ENCODE measurements around the gene GPC5.
"Not testable (repeated sequence)": the region's sequence is repeated elsewhere in the genome, so short reads cannot be mapped to it uniquely, and the experiment has no call there.

Gene GPC5

DNA sequence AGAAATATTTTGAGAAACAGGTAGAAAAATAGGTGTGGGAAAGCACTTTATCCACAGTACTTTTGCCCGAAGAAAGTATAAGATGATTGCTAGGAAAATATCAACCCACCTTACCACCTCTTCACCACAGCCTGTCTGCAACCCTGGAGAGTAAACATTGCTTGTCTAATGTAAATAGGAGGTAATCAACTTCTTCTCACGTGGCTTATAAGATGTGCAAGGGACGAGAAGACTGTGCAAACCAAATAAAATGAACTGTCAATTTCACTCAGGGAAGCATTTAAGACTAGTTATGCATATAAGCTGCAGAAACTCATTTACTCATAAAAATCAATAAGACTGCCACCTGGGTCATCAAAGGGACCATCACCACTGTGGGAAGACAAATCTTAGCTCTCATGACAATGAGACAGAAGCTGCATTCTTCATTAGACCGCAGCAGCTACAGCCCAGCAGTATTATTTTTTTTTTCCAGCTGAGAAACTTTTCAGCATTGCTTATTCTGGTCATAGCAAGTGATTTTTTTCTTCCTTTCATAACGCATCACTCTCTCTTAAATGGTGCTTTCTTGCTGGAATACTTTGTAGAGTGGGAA, 1020.5 kb downstream of the GPC5 start:
- no peak for DNase-seq

DNA sequence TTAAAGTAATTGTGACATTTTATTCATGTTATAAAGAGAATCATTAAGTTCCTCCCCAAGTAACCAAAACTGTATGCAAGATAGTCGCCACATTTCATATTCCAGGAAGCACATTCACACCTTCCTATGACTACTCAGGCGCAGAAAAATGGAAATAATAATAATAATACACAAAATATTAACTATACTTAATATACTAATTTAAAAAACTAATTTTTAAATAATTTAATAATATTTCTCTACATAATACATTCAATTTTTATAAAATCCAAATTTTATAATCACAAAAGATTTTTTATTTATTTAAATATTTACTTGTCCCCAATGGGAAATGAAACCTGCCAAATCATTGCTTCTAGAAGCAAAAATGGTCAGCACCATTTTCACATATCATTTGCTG, 1030.8 kb downstream of the GPC5 start:
- no peak for DNase-seq

DNA sequence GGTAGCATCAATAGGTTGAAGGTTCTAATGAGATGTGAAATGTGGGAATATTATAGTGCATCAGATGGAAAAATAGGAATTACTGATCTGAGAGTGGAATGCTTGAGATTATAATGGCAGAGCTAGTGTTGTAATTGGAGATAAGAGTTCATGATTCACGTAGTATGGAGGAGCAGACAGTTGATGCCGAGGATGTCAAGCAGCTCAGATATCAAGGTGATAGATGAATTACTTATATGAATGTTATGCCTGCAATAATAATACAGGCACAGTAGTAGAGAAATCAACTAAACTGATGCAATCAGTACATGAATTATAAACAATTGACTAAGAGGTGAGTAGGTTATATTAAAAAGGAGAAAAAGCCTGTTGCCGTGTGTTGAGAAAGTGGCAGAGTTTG, 1035.0 kb downstream of the GPC5 start:
- no peak for DNase-seq

DNA sequence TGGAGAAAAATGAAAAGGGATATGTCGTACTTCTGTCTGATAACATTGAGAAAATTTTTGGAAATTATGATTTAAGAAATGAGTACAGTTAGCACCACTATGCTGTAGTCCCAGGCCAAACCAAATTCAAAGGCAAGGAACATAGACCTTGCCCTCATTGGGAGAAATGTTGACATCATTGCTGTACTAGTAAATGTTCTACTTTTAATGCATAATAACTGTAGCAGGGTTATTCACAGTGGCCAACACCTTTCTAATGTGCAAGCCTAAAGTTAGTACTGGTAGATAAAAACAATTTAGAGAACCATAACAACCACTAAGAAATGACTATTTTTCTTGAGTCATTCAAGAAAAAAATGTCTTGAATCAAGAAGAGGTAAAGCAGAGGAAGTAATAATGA, 1035.5 kb downstream of the GPC5 start:
- no peak for DNase-seq

DNA sequence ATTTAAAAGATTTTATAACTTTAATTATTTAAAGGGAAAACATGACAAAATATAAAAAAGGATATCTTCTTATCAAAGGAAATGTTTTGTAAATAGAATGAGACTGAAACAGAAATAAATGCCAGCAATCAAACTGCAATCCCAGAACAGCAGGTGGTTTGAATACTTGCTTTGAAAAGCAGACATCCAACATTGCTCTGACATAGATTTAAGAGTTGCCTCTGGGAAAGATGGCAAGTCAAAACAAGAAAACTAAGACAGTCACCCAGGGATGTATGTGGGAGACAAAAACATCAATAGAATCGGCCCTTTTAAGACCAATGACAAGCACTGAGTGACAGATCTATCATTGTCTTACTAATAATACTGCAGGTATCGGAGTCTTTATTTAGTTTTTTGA, 1038.5 kb downstream of the GPC5 start:
- DNase-seq: no peak

DNA sequence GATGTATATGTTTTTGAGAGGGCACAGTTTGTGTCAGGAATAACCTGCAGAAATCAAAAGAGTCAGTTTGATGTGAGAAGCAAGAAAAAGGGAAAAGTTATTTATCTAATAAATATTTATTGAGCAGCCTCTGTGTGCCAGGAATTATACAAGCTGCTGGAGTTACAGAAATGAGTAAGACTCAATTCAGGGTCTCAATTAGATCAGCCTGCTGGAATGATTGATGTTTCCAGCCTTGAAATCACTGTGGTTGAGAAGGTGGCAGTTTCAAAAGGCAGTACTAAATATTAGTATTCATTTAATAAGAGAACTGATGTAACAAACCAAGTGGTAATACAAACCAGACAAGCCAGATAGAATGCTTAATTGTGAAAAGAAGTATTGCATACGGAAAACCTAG, 1045.8 kb downstream of the GPC5 start:
- no peak for DNase-seq

DNA sequence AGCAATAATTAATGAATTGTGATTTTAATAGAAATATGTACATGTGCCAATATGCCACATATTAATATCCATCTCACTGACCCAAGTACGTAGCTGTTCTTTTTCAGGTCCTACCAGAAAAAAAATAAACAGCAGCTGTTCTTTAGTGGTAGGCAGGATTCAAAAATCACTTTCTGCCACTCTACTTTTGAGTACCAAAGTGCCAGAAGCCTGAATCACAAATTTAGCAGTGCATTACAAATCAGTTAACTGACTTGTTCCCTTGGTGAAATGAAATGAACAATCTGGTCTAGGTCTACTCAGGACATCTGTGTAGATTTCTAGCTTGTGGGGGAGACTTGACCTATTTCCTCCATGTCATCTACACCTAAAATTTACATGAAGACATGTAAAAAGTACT, 1052.6 kb downstream of the GPC5 start:
- DNase-seq: no peak

DNA sequence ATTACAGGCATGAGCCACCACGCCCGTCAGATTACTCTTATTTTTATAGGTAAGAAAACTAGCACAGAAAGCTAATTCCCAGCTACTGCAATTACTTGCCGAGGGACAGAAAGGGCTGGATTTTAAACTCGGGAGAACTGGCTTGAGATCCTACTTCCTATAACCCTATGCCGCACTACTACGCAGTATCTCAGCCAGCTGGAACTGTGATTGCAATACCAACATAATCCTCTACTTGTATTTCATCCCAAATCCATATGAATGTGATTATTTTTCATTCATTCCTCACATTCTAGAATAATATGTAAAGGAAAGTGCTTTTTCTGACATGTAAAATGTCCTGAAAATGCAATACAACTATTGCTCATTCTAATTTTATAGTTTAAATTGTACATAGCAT, 1054.4 kb downstream of the GPC5 start:
- DNase-seq: no peak

DNA sequence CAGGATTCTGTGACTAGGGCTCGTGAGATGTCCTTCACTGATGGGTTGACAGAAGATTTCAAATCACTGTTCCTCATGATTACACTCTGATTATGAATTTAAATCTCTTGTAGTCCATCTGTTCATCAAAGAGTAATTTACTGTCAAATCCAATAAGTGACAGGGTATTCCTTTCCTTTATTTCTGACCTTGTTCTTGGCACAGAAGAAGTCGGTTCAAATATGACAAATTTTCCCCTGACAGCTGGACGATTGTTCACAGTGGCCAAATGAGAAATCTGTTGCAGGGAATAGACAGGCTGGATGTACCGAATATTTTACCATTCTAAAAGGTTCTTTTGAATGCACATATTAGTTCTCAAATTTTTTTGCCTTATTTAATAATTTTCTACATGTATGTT, 1060.9 kb downstream of the GPC5 start:
- no peak for DNase-seq

DNA sequence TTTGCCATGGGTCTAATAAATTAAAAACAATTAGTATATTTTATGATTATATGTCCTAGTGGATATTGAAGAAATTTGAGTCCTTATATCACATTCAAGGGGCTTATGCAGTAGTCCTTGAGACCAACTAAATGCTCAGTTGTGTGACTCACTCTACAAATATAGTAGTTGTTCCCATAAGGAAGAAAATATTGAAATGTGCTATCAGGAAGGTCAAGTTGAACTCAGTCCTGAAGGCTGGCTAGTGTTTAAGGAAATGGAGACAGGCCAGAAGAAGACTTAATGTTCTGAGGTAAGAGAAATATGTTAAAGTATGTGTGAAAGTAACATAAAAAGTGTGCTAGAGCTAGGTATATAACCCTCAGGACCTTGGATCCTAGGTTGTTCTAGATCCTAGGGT, 1062.1 kb downstream of the GPC5 start:
- DNase-seq: no peak

DNA sequence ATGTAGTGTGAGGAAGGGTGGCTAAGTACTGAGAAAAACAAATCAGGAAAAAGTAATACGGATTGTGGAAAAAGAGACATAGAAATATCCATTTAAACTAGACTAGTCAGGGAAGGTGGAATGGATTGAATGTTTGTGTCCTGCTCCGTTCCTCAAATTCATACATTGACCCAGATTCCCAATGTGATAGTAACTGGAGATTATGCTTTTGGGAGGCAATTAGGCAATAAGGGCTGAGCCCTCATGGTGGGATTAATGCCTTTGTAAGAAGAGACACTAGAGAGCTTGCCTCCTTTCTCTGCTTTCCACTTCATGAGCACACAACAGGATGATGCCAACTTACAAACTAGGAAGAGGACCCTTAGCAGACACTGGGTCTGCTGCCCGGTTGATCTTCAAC, 1063.0 kb downstream of the GPC5 start:
- no peak for DNase-seq

DNA sequence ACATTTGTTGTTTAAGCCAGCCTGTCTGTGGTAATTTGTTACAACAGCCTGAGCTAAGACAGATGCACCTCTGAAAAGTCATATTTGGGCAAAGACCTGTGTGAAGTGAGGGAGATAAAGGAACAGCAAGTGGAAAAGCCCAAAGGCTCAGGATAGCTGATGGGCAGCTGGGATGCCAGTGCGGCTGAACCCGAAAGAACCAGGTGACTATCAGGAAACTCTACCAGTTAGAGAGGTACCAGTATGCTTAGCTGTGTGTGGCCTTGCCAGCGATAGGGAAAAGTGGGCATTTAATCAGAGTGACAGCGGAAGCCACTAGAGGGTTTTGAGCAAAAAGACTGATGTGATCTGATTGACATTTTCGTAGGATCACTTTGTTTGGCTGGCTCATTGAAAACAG, 1063.4 kb downstream of the GPC5 start:
- no peak for DNase-seq

DNA sequence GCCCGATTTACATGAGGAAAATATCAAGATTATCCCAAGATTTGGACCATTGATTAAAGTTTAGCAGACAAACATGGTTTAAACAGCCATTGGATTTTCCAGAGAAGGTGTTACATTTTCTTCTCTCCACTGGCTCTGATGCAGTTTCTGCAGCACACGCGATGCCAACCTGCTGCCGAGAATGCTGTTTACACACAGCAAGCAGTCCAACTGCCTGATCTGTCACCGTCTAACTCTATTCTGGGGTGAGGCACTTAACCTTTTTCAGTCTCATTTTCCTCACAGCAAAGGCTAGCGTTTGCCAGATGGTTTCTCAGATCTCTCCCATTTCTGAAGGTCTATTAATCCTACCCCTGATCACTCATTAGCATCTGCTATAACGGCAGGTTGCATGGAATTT, 1064.7 kb downstream of the GPC5 start:
- DNase-seq: no peak

DNA sequence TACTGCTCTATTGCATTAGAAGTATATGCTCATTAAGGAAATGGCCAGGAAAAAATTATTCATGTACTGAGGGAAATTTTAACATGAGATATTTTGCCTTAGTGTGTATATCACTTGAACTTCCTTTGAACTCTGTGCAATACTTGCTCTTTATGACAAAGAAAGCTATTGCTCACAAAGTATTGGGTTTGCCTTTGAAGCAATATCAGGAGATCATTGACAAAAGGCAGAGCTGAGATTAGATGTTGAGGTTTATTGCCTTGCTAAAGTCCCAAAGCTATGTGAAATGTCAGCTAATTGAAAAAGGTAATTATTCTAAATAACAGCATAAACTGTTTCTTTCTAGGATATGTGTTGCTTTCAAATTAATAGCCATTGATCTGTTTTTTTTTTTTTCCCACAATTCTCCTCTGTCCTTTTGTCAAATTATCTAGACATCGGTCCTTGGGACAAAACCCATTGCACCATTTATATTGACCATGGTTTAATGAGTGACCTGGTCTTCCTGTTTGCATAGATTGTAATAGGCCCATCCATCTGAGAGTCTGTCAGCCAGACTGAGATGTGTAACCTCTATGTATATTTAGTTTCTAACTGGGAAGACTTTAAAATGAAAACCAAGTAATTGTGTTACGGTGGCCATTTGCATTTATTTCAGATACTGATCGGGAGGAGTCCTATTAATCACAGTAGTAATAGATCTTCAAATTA, 1075.5 kb downstream of the GPC5 start:
- no peak for DNase-seq

DNA sequence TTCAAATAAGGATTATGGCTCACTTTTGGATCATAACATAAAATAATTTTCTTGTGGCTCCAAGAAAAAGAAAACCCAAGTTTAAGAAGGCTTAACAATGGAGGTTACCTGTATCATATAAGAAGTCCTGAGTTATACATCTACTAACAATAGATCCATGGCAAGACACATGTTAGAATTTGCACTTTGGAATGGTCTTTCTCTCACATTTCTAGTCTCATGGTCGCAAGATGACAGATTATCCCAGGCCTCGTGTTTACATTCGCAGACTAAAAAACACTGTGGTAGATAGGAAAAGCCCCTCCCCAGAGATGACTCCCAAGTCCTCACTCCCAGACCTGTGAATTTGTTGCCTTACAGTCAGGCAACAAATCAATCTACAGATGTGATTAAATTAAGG, 1082.0 kb downstream of the GPC5 start:
- DNase-seq: no peak

DNA sequence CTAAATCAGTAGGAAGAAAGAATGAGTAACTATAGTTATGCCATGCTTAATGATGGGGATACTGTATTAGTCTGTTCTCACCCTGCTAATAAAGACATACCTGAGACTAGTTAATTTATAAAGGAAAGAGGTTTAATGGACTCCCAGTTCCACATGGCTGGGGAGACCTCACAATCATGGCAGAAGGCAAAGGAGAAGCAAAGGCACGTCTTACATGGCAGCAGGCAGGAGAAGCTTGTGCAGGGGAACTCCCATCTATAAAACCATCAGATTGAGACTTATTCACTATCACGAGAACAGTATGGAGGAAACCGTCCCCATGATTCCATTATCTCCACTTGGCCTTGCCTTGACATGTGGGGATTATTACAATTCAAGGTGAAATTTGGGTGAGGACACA, 1084.4 kb downstream of the GPC5 start:
- not testable (repeated sequence) for DNase-seq

DNA sequence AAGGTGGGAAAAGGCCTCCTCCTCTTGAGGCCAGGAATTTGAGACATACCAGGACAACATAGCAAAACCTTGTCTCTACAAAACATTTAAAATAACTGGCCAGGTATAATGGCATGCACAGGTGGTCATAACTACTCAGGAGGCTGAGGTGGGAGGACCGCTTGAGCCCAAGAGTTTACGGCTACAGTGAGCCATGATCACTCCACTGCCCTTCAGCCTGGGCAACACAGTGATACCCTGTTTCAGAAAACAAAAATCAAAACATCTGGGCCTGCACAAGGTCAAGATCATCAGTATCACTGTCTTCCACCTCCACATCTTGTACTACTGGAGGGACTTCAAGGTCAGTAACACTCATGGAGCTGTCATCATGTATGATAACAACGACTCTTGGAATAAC, 1085.5 kb downstream of the GPC5 start:
- DNase-seq: no peak

DNA sequence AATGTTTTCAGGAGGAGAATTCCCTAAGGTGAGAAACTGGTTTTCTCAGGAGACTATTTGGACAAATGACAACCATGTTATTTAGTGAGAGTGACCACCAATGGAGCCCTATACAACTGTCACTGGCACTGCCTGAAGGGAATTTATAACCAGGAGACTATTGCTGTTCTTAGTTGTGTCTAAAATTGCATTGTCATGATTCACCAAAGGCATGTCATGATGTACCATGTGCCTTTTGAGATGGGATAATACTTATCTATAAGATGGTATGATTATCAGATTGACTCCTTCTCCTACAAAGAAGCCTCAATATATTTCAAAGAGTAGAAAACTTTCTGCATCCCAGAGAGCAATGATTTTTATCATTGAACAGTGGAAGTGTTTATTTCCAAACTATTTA, 1088.8 kb downstream of the GPC5 start:
- no peak for DNase-seq

DNA sequence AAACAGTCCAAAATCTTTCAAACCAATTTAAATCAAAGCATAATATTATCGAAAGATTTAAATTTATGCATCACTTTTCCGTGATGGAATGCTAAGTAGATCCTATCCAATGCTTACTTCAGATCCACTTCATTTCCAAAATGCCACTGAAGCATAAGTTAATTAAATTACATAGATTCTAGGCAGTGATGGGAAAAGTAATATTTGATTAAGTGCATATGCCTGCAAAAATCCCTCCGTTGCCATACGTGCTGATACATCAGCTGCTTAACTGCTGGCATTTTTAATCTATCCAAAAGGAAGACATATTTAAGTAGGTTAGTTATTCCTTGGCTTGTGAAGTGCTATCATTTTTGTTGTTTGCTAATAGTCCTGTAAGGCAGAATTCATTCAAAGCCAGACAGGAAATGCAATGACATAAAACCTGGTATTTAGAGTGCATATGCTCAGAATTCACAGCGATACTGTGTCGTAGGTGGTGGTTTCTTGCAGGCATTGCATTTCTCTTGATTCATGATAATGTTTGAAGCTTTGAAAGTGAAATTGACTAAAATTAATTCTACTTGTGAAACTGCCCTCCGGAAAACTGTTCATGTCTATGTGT, 1089.9 kb downstream of the GPC5 start:
- DNase-seq: no peak

DNA sequence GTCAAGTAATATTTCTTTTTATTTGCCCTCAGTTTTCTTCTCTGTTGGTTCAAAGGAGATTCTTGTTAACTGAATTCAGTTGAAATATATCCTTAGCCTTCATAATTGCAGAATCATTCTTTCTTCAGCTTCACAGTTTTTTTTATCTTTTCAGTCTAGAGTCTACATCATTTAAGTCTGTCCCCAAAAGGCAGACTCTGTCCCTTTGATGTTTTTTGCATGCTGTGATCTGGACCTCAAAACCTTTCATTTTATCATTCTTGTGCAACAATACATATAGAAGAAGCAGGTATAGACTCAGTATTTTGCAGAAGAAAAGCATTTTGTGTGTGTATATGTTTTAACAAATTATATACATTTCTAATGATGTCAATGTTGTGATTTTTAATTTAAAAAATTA, 1093.4 kb downstream of the GPC5 start:
- DNase-seq: no peak

DNA sequence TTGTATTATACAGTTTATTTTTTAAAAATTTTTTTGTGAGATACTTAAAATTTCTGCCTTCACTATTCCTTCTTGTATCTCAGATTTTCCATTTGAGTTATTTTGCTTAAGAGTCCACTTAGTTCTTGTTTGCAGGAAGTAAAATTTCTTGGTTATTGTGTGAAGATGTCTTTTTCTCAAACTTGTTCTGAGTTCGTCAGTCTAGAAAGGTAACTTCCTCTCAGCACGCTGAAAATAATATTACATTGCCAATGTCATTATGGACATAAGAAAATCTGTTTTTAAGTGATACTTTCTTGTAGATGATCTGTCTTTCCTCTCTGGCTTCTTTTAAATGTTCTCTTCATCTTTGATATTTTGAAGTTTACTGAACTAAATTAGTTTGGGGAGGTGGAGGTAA, 1096.5 kb downstream of the GPC5 start:
- no peak for DNase-seq

DNA sequence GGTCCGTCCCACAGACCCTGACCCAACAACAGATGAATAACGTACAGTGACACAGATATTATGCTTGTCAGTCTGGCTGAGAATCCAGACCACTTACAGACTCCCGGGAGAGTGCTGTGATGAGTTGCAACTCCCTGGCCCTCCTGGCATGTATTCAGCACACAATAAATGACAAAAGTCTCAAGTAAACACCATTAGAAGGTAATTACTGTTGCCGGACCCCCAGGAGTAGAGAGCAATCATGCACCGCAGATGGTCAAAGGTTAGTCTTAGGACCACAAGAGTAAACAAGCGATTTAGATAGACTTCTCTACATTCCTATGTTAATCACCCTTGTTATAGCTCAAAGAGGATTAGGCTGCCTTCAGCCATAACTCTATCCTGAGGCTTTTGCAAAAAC, 1101.8 kb downstream of the GPC5 start:
- no peak for DNase-seq

DNA sequence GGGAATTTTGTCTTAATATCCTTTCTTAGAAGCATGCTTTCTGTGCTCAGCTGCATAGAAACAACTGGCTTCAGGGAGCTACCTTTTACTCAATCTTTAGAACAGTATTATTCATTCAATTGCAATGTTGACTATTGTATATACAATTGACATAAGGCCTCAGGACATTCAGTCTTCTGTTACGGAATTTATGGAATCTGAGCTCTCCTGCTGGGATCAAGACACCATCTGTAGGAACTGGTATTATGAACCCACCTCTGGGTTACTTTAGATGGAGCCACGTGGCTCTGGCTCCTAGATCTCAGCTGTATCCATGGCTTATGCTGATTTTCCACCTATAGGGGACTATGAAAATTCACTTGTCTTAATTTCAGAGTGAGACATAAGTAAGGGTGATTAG, 1112.0 kb downstream of the GPC5 start:
- no peak for DNase-seq

DNA sequence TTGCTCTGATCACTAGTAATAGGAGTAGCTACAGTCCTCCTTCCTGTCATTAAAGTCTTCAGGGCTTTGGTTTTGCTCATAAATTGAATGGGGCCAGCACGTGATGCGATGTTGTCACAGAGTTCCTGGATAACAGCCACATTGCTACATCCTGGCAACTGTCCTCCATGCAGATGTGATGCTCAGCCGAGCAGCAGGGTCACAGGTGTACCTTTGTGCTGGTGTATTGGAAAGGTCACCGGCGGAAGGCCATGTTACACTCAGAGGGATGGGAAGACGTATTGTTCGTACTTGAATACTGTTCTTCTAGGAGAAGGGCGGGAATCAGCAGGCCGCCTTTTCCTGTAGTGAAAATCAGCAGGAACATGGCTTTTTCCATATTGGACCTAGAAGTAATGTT, 1114.4 kb downstream of the GPC5 start:
- DNase-seq: no peak

DNA sequence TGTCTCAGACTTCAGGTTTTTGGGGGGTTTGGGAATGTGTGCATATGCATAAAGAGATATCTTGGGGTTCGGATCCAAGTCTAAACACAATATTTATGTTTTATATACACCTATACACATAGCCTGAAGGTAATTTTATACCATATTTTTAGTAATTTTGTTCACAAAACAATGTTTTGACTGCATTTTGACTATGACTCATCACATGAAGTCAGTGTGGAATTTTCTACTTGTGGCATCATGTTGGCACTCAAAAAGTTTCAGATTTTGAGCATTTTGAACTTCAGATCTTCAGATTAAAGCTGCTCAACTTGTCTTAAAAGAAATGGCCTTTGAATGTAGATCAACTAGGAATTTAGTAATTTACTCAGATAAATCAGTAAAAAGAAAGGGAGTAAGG, 1115.3 kb downstream of the GPC5 start:
- DNase-seq: no peak

All from NCI-H526 (cell line).